ENCODE measurements around the gene DNLZ. TPM values are rescaled to one million over a fixed set of nuclear protein-coding genes. Genes with fewer than 3 reads are reported as not detected.

DNLZ gene
- total RNA-seq, 4 donors from 2014 or later = 16.2 to 58.4 (median 23.1) TPM

GRCh38 chr9:136336881-136337280 lies 26.7 kb downstream of the DNLZ start:
- DNase-seq = no peak
- Histone ChIP-seq H3K36me3 (no peaks in the 10 kb centered on the region), H3K4me1 (peaks cover 0 to under 1% of the 10 kb centered on the region in 2 donors), H3K27ac (no peak overlapping the region), H3K27me3 (no peaks in the 10 kb centered on the region), H3K9me3 (no peaks in the 10 kb centered on the region), H3K4me3 (replicated peaks in 1 of 3) (no peak overlapping the region)
- TF ChIP-seq POLR2A (IDR thresholded peaks at IDR 0.05) = no peak
- no peak for TF ChIP-seq CTCF (IDR thresholded peaks at IDR 0.05)
- WGBS, 2 donors = 80 to 94% methylated on average over 1 to 9 of the region's 23 CpGs
- intact Hi-C loops (cut with DNase I) = no loop called here

GRCh38 chr9:136336156-136336870 lies 27.2 kb downstream of the DNLZ start:
- WGBS, 2 donors = 89 to 90% methylated on average over 9 to 10 of the region's 30 CpGs
- Histone ChIP-seq H3K4me3 (replicated peaks in 1 of 3) (no peak overlapping the region), H3K27me3 (no peaks in the 10 kb centered on the region), H3K4me1 (no peaks in the 10 kb centered on the region), H3K9me3 (no peaks in the 10 kb centered on the region), H3K36me3 (no peaks in the 10 kb centered on the region), H3K27ac (no peak overlapping the region)
- no peak for DNase-seq
- intact Hi-C loops (cut with DNase I) = no loop called here
- TF ChIP-seq CTCF (IDR thresholded peaks at IDR 0.05) (no peak), POLR2A (IDR thresholded peaks at IDR 0.05) (no peak)

GRCh38 chr9:136335296-136336155 lies 28.0 kb downstream of the DNLZ start:
- intact Hi-C loops (cut with DNase I) = no loop called here
- H3K4me3 ChIP-seq (replicated peaks in 1 of 3) = no peak overlapping the region
- no peaks in the 10 kb centered on the region for H3K4me1 ChIP-seq
- no peak overlapping the region for H3K27ac ChIP-seq
- no peaks in the 10 kb centered on the region for H3K9me3 ChIP-seq
- WGBS, 2 donors = 84 to 92% methylated on average over 10 to 11 of the region's 26 CpGs
- H3K27me3 ChIP-seq = no peaks in the 10 kb centered on the region
- DNase-seq = no peak
- no peaks in the 10 kb centered on the region for H3K36me3 ChIP-seq
- TF ChIP-seq CTCF (IDR thresholded peaks at IDR 0.05) (no peak), POLR2A (IDR thresholded peaks at IDR 0.05) (no peak)

GRCh38 chr9:136334541-136334940 lies 29.0 kb downstream of the DNLZ start:
- Histone ChIP-seq H3K4me3 (replicated peaks in 1 of 3) (no peak overlapping the region), H3K36me3 (no peaks in the 10 kb centered on the region), H3K27me3 (no peaks in the 10 kb centered on the region), H3K27ac (no peak overlapping the region), H3K4me1 (no peaks in the 10 kb centered on the region), H3K9me3 (no peaks in the 10 kb centered on the region)
- intact Hi-C loops (cut with DNase I) = no loop called here
- TF ChIP-seq CTCF (IDR thresholded peaks at IDR 0.05) (no peak), POLR2A (IDR thresholded peaks at IDR 0.05) (no peak)
- 96 to 99% methylated on average over 13 to 20 of the region's 21 CpGs for WGBS, 2 donors
- DNase-seq = no peak

- no peaks in the 10 kb centered on the region for H3K27me3 ChIP-seq
- H3K27ac ChIP-seq = no peak overlapping the region
- DNase-seq = no peak
- no peak overlapping the region for H3K4me3 ChIP-seq (replicated peaks in 1 of 3)
- WGBS, 2 donors = 93 to 100% methylated on average over 2 to 15 of the region's 17 CpGs
- H3K9me3 ChIP-seq = no peaks in the 10 kb centered on the region
- H3K36me3 ChIP-seq = no peaks in the 10 kb centered on the region
- no peak for TF ChIP-seq POLR2A (IDR thresholded peaks at IDR 0.05)
- no peak for TF ChIP-seq CTCF (IDR thresholded peaks at IDR 0.05)
- intact Hi-C loops (cut with DNase I) = no loop called here
- H3K4me1 ChIP-seq = peaks cover 4 to 9% of the 10 kb centered on the region in 2 donors
Measured at GRCh38 chr9:136333486-136333885, 30.1 kb downstream of the DNLZ start.

Measured in thyroid gland (tissue), 4 donors.